ENCODE results near the gene FOXP3.
A peak's percentile ranks its signal among the peaks of the same experiment; 100 is the strongest.

Gene FOXP3

GRCh38 chrX:49268702-49269009 is 4.1 kb upstream of the FOXP3 start:
- H3K4me3 ChIP-seq (ENCODE audit: low read depth, low read length) = peak overlapping the region; percentile 65
- no peak for TF ChIP-seq CTCF (IDR thresholded peaks at IDR 0.05; ENCODE audit: control insufficient read depth, extremely low read depth, insufficient read depth)
- DNase-seq (ENCODE audit: low read depth) = no peak

- no peak for DNase-seq (ENCODE audit: low read depth)
- TF ChIP-seq CTCF (IDR thresholded peaks at IDR 0.05; ENCODE audit: control insufficient read depth, extremely low read depth, insufficient read depth) = no peak
- H3K4me3 ChIP-seq (ENCODE audit: low read depth, low read length) = no peak overlapping the region
These were observed 2.3 kb upstream of the FOXP3 start for GRCh38 chrX:49266523-49267445.

- TF ChIP-seq CTCF (IDR thresholded peaks at IDR 0.05; ENCODE audit: control insufficient read depth, extremely low read depth, insufficient read depth) = no peak
- no peak for DNase-seq (ENCODE audit: low read depth)
- H3K4me3 ChIP-seq (ENCODE audit: low read depth, low read length) = no peak overlapping the region
These were observed 879 bp downstream of the FOXP3 start for GRCh38 chrX:49263631-49264030.

- TF ChIP-seq CTCF (IDR thresholded peaks at IDR 0.05; ENCODE audit: control insufficient read depth, extremely low read depth, insufficient read depth) = no peak
- no peak overlapping the region for H3K4me3 ChIP-seq (ENCODE audit: low read depth, low read length)
- no peak for DNase-seq (ENCODE audit: low read depth)
These were observed 1.9 kb downstream of the FOXP3 start for GRCh38 chrX:49262603-49263002.

GRCh38 chrX:49260221-49260985 is 4.1 kb downstream of the FOXP3 start:
- no peak for TF ChIP-seq CTCF (IDR thresholded peaks at IDR 0.05; ENCODE audit: control insufficient read depth, extremely low read depth, insufficient read depth)
- no peak for DNase-seq (ENCODE audit: low read depth)
- no peak overlapping the region for H3K4me3 ChIP-seq (ENCODE audit: low read depth, low read length)

- TF ChIP-seq CTCF (IDR thresholded peaks at IDR 0.05; ENCODE audit: control insufficient read depth, extremely low read depth, insufficient read depth) = no peak
- no peak overlapping the region for H3K4me3 ChIP-seq (ENCODE audit: low read depth, low read length)
- DNase-seq (ENCODE audit: low read depth) = no peak
These were observed 5.8 kb downstream of the FOXP3 start for GRCh38 chrX:49258749-49259124.
